Keratinocyte (primary cell): Measurements from ENCODE around the gene GPR39. TPM values are rescaled to one million over a fixed set of nuclear protein-coding genes. Genes with fewer than 3 reads are reported as not detected.

ENCODE experiments used
- DNase-seq: peaks from one replicate; pipeline ENCODE4 v3.0.0-alpha.2; 2011; ENCODE audit warnings: low read depth, missing footprints, low spot score
- FAIRE-seq: peaks from 2 replicates; lab custom pipeline; 2011; peaks lifted over from hg19 to GRCh38; lab: Jason Lieb, UNC
- H2AFZ ChIP-seq: 2 replicates; pipeline ENCODE4 v1.6.0; 2012; ENCODE audit warnings: low read length, control low read depth, inconsistent platforms; ENCODE audit not compliant: control insufficient read depth
- H3K27ac ChIP-seq: 2 replicates; pipeline ENCODE4 v1.5.1; 2011; ENCODE audit warnings: low read length; ENCODE audit not compliant: control insufficient read depth, insufficient read depth
- H3K27me3 ChIP-seq: 3 replicates; pipeline ENCODE4 v1.6.0; 2011; ENCODE audit warnings: low read length; ENCODE audit not compliant: control insufficient read depth, insufficient read depth; ENCODE audit errors: extremely low read depth
- H3K36me3 ChIP-seq, 2 experiments: 2 replicates in 1 of 2; 3 replicates in 1 of 2; pipeline ENCODE4 v1.5.1; 2011; ENCODE audit warnings: low read length in 2 of 2, mild to moderate bottlenecking in 1 of 2; ENCODE audit not compliant: control insufficient read depth in 2 of 2, insufficient read depth in 2 of 2; ENCODE audit errors: extremely low read depth in 1 of 2
- H3K4me1 ChIP-seq: 3 replicates; pipeline ENCODE4 v1.5.1; 2011; ENCODE audit warnings: low read length; ENCODE audit not compliant: control insufficient read depth, insufficient read depth; ENCODE audit errors: extremely low read depth
- H3K4me2 ChIP-seq: 3 replicates; pipeline ENCODE4 v1.6.0; 2011; ENCODE audit warnings: low read depth, low read length; ENCODE audit not compliant: control insufficient read depth, insufficient read depth; ENCODE audit errors: extremely low read depth
- H3K4me3 ChIP-seq, 3 experiments: fragments of 200-600 bp in 1 of 3; sonication (generic) in 1 of 3; 2 replicates in 2 of 3; 3 replicates in 1 of 3; pipeline ENCODE4 v1.5.1; 2011 to 2016; ENCODE audit warnings: low read length in 3 of 3, mild to moderate bottlenecking in 3 of 3, control low read depth in 2 of 3, inconsistent platforms in 1 of 3, low read depth in 1 of 3, mixed read lengths in 1 of 3, mixed run types in 1 of 3, moderate library complexity in 1 of 3; ENCODE audit not compliant: control insufficient read depth in 2 of 3, insufficient read depth in 2 of 3; ENCODE audit errors: extremely low read depth in 1 of 3
- H3K79me2 ChIP-seq: 2 replicates; pipeline ENCODE4 v1.6.0; 2012; ENCODE audit warnings: low read length; ENCODE audit not compliant: control insufficient read depth, insufficient read depth
- H3K9ac ChIP-seq: 3 replicates; pipeline ENCODE4 v1.6.0; 2011; ENCODE audit warnings: low read length; ENCODE audit not compliant: control insufficient read depth, insufficient read depth; ENCODE audit errors: extremely low read depth
- H3K9me1 ChIP-seq: 3 replicates; pipeline ENCODE4 v1.6.0; 2011; ENCODE audit warnings: low read length; ENCODE audit not compliant: control insufficient read depth, insufficient read depth; ENCODE audit errors: extremely low read depth
- H3K9me3 ChIP-seq: 2 replicates; pipeline ENCODE4 v1.5.1; 2012; ENCODE audit warnings: low read depth, low read length; ENCODE audit not compliant: control insufficient read depth
- H4K20me1 ChIP-seq: 3 replicates; pipeline ENCODE4 v1.6.0; 2011; ENCODE audit warnings: low read length; ENCODE audit not compliant: control insufficient read depth, insufficient read depth; ENCODE audit errors: extremely low read depth
- CTCF ChIP-seq, 3 experiments: IDR thresholded peaks in 1 of 3; conservative IDR thresholded peaks in 1 of 3; optimal IDR thresholded peaks in 1 of 3; 2 replicates in 2 of 3; 3 replicates in 1 of 3; pipeline versions ENCODE3 to v1.5.1; 2011; ENCODE audit warnings: low read length in 3 of 3, mild to moderate bottlenecking in 3 of 3, moderate library complexity in 2 of 3, control low read depth in 1 of 3, inconsistent platforms in 1 of 3; ENCODE audit not compliant: insufficient read depth in 2 of 3; ENCODE audit errors: extremely low read depth in 1 of 3
- EZH2 ChIP-seq: IDR thresholded peaks from one replicate; pipeline ENCODE4 v1.6.1; 2012; ENCODE audit warnings: inconsistent platforms, mild to moderate bottlenecking, low read length, moderate library complexity
- dilution Hi-C: fragments of 300-500 bp; cut with MboI; formaldehyde crosslinking; loops from one replicate; pipeline ENCODE4 v1.7.0; 2020; ENCODE audit warnings: low sequenced_read_pairs; ENCODE audit not compliant: extremely low pct_ligation_motif_present
- polyA plus RNA-seq, 5 experiments: library from polyadenylated mRNA; depleted of rRNA in 3 of 5; stranded (reverse) in 3 of 5; stranded (forward) in 1 of 5; unstranded in 1 of 5; fragments of >200 nt; gene quantifications; 1 replicate in 1 of 5; 2 replicates in 3 of 5; 3 replicates in 1 of 5; pipeline versions ENCODE4 v1.2.1 to v1.2.3, GENCODE V29; 2011 to 2012; ENCODE audit warnings: missing spikeins in 2 of 5, low read depth in 1 of 5, low replicate concordance in 1 of 5

Gene GPR39
- polyA plus RNA-seq, 1 donor (not counting 4 experiments of a cell fraction or from before 2014, with no cell fraction given), result 4.7 TPM

- no peak for DNase-seq
- H3K9ac ChIP-seq, result no peak overlapping the region
- FAIRE-seq, result no peak
- no peak overlapping the region for H2AFZ ChIP-seq
- no peaks in the 10 kb centered on the region for H3K79me2 ChIP-seq
- no peak overlapping the region for H3K27ac ChIP-seq
- dilution Hi-C loops, result no loop called here
- H3K9me1 ChIP-seq, result no peaks in the 10 kb centered on the region
- H3K27me3 ChIP-seq, result no peaks in the 10 kb centered on the region
- no peak for TF ChIP-seq CTCF (optimal IDR thresholded peaks at IDR 0.05 in 1 of 3, IDR thresholded peaks at IDR 0.05 in 1 of 3, conservative IDR thresholded peaks at IDR 0.05 in 1 of 3; ENCODE audit: extremely low read depth in 1 of 3, insufficient read depth in 2 of 3, low read length in 3 of 3)
- TF ChIP-seq EZH2, result no peak
- H3K4me1 ChIP-seq, result no peaks in the 10 kb centered on the region
- H3K4me2 ChIP-seq, result no peak overlapping the region
- H3K36me3 ChIP-seq, result no peaks in the 10 kb centered on the region
- H3K9me3 ChIP-seq, result no peaks in the 10 kb centered on the region
- no peaks in the 10 kb centered on the region for H4K20me1 ChIP-seq
- H3K4me3 ChIP-seq, result no peak overlapping the region
Observed at GRCh38 chr2:132645176-132645575, 228.6 kb downstream of the GPR39 start.

DNA sequence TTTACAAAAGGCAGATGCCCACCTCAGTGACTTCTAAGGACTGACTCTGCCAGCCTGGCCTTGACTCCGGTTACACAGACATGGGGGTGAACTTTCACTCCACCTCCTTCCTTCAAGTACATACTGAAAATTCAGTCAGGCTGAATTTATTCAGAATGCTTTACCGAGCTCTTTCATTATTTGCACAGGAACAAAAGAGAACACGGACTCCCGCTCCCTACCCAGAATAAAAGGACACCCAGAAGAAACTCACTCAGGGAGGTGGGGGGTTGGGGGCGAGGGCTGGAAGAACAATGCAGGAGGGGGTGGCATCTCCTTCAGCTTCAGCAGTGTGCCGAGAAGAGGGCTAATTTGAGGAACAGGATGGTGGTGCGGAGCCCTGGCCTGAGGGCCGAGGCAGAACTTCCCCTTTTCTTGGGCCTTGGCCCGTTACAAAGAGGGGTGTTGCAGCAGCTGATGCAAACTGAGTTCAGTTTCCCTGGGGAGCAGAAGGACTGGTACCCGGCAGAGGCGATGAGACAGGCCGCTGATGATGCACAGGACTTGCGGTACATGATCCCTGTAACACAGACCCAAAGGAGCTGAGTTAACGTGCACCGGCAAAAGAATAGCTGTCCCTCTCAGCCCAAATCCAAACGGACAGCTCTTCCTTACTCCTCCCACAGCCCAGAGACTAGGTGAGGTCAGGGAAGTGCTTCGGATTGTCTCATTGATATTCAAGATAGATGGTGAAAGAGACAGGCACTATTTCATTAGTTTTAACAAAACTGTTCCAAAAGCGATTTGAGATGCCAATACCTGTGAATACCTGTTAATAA lies 229.3 kb downstream of the GPR39 start:
- Histone ChIP-seq H3K9me3 (no peaks in the 10 kb centered on the region), H3K36me3 (no peaks in the 10 kb centered on the region), H3K27ac (no peak overlapping the region), H3K27me3 (no peaks in the 10 kb centered on the region), H3K4me1 (no peaks in the 10 kb centered on the region), H3K4me2 (no peak overlapping the region), H2AFZ (no peak overlapping the region), H3K9ac (no peak overlapping the region), H4K20me1 (no peaks in the 10 kb centered on the region), H3K4me3 (no peak overlapping the region), H3K9me1 (no peaks in the 10 kb centered on the region), H3K79me2 (no peaks in the 10 kb centered on the region)
- no peak for FAIRE-seq
- dilution Hi-C loops, result no loop called here
- TF ChIP-seq EZH2 (no peak), CTCF (optimal IDR thresholded peaks at IDR 0.05 in 1 of 3, IDR thresholded peaks at IDR 0.05 in 1 of 3, conservative IDR thresholded peaks at IDR 0.05 in 1 of 3; ENCODE audit: extremely low read depth in 1 of 3, insufficient read depth in 2 of 3, low read length in 3 of 3) (no peak)
- DNase-seq, result no peak
